DOHH2 (cell line): ENCODE results near the gene PKP4.

Experiments
- EZH2phosphoT487 ChIP-seq: fragments of 200-600 bp; sonication (generic); IDR thresholded peaks from 2 replicates; pipeline ENCODE4 v1.6.1; 2017; ENCODE audit warnings: borderline replicate concordance, mild to moderate bottlenecking, antibody characterized with exemption, low read length, moderate library complexity, mixed read lengths
- TF ChIP-seq, protein P1 (sequence below): fragments of 200-600 bp; sonication (generic); IDR thresholded peaks from one replicate; pipeline ENCODE4 v1.5.1; 2014; ENCODE audit warnings: antibody characterized with exemption, mild to moderate bottlenecking, low read depth, low read length; ENCODE audit not compliant: poor library complexity, severe bottlenecking

DNA sequence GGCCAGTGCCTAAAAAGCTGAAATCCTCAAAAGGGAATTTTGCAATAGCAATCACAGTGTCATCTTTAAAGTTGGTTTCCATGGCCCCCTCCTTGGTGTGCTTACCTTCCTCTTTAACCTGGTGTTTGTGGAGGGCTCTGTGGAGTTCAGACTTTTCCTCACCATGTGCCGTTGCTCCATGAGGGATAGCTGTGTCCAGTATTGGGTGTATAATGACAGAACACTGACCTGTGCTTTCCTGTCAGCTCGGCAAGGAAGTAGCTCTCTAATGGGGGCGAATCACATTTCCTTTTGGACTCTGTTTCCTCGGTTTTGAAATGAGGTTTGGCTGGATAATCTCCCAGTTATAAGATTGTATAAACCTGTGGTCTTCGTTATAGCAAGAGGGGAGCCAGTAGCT lies 172.4 kb downstream of the PKP4 start:
- TF ChIP-seq, protein P1, sequence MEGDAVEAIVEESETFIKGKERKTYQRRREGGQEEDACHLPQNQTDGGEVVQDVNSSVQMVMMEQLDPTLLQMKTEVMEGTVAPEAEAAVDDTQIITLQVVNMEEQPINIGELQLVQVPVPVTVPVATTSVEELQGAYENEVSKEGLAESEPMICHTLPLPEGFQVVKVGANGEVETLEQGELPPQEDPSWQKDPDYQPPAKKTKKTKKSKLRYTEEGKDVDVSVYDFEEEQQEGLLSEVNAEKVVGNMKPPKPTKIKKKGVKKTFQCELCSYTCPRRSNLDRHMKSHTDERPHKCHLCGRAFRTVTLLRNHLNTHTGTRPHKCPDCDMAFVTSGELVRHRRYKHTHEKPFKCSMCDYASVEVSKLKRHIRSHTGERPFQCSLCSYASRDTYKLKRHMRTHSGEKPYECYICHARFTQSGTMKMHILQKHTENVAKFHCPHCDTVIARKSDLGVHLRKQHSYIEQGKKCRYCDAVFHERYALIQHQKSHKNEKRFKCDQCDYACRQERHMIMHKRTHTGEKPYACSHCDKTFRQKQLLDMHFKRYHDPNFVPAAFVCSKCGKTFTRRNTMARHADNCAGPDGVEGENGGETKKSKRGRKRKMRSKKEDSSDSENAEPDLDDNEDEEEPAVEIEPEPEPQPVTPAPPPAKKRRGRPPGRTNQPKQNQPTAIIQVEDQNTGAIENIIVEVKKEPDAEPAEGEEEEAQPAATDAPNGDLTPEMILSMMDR, result no peak
- TF ChIP-seq EZH2phosphoT487, result no peak
